HepG2 (cell line): ENCODE results near the gene WNT3A. TPM values are rescaled to one million over a fixed set of nuclear protein-coding genes. Genes with fewer than 3 reads are reported as not detected.

Experiments used
- BRF2 ChIP-seq: sonication (generic); formaldehyde crosslinking; IDR thresholded peaks from 2 replicates; pipeline ENCODE4 v1.8.1; 2022; ENCODE audit warnings: mild to moderate bottlenecking, missing genetic modification reagents
- CENPX ChIP-seq: sonication (generic); formaldehyde crosslinking; IDR thresholded peaks from 2 replicates; pipeline ENCODE4 v1.9.0; 2021; ENCODE audit warnings: mild to moderate bottlenecking, missing genetic modification reagents, moderate library complexity
- CTCF ChIP-seq: sonication (generic); formaldehyde crosslinking; IDR thresholded peaks from 2 replicates; pipeline ENCODE4 v1.5.0; 2020; ENCODE audit warnings: mild to moderate bottlenecking, missing genetic modification reagents, moderate library complexity
- EZH2 ChIP-seq: conservative IDR thresholded peaks from 2 replicates; pipeline ENCODE4 v1.6.1; 2012; ENCODE audit warnings: mild to moderate bottlenecking, low read depth, low read length, moderate library complexity
- FOXA1 ChIP-seq, 2 experiments: fragments of 450-650 bp in 1 of 2; sonication (generic) in 1 of 2; formaldehyde crosslinking in 1 of 2; IDR thresholded peaks; 2 replicates each; pipeline versions ENCODE4 v1.4.0 to v1.6.1; 2016 to 2020; ENCODE audit warnings: missing genetic modification reagents in 1 of 2
- HMG20B ChIP-seq: conservative IDR thresholded peaks from 2 replicates; pipeline ENCODE4 v1.6.1; 2016; ENCODE audit warnings: missing genetic modification reagents, missing compliant biosample characterization
- JUNB ChIP-seq: sonication (generic); formaldehyde crosslinking; IDR thresholded peaks from 2 replicates; pipeline ENCODE4 v1.8.0; 2022; ENCODE audit warnings: missing genetic modification reagents, mild to moderate bottlenecking, borderline replicate concordance
- KAT2B ChIP-seq: fragments of 150-350 bp; IDR thresholded peaks from 2 replicates; pipeline ENCODE4 v1.6.1; 2014; ENCODE audit warnings: low read depth, low read length, borderline replicate concordance
- KMT2A ChIP-seq: sonication (generic); formaldehyde crosslinking; IDR thresholded peaks from 2 replicates; pipeline ENCODE4 v1.4.0; 2020; ENCODE audit warnings: missing genetic modification reagents
- KMT2B ChIP-seq: IDR thresholded peaks from 2 replicates; pipeline ENCODE4 v1.6.1; 2016; ENCODE audit warnings: missing genetic modification reagents, missing compliant biosample characterization
- MBNL3 ChIP-seq: fragments of 250-450 bp; sonication (Bioruptor Pico); conservative IDR thresholded peaks from 2 replicates; pipeline ENCODE4 v1.8.0; 2022; ENCODE audit warnings: mild to moderate bottlenecking, inconsistent platforms
- MXD1 ChIP-seq: sonication (generic); formaldehyde crosslinking; IDR thresholded peaks from 2 replicates; pipeline ENCODE4 v1.4.0; 2020; ENCODE audit warnings: mild to moderate bottlenecking, missing genetic modification reagents
- PAWR ChIP-seq: sonication (generic); formaldehyde crosslinking; IDR thresholded peaks from 2 replicates; pipeline ENCODE4 v1.4.0; 2020; ENCODE audit warnings: missing genetic modification reagents, mild to moderate bottlenecking, borderline replicate concordance
- SKI ChIP-seq: fragments of 450-650 bp; IDR thresholded peaks from one replicate; pipeline ENCODE4 v1.6.1; 2018; ENCODE audit warnings: mild to moderate bottlenecking; ENCODE audit not compliant: partially characterized antibody
- THAP8 ChIP-seq: sonication (generic); formaldehyde crosslinking; IDR thresholded peaks from 2 replicates; pipeline ENCODE4 v1.5.1; 2020; ENCODE audit warnings: missing genetic modification reagents, mild to moderate bottlenecking, borderline replicate concordance
- XRCC5 ChIP-seq: fragments of 200-400 bp; formaldehyde crosslinking; optimal IDR thresholded peaks from 2 replicates; pipeline ENCODE3; 2017; ENCODE audit warnings: mild to moderate bottlenecking, low read length
- YEATS4 ChIP-seq: sonication (generic); formaldehyde crosslinking; IDR thresholded peaks from 2 replicates; pipeline ENCODE4 v1.4.0; 2020; ENCODE audit warnings: missing genetic modification reagents, borderline replicate concordance
- ZKSCAN8 ChIP-seq: IDR thresholded peaks from 2 replicates; pipeline ENCODE4 v1.6.1; 2016; ENCODE audit warnings: borderline replicate concordance, missing genetic modification reagents, missing compliant biosample characterization
- ZMYM4 ChIP-seq: sonication (generic); formaldehyde crosslinking; IDR thresholded peaks from 2 replicates; pipeline ENCODE4 v1.8.1; 2023; ENCODE audit warnings: mild to moderate bottlenecking, missing genetic modification reagents
- ZNF121 ChIP-seq: sonication (generic); formaldehyde crosslinking; IDR thresholded peaks from 2 replicates; pipeline ENCODE4 v1.5.0; 2020; ENCODE audit warnings: mild to moderate bottlenecking, missing genetic modification reagents
- ZNF138 ChIP-seq: sonication (generic); formaldehyde crosslinking; IDR thresholded peaks from 2 replicates; pipeline ENCODE4 v1.5.0; 2020; ENCODE audit warnings: mild to moderate bottlenecking, low read depth, missing genetic modification reagents
- ZNF180 ChIP-seq: sonication (generic); formaldehyde crosslinking; IDR thresholded peaks from 2 replicates; pipeline ENCODE4 v1.4.0; 2020; ENCODE audit warnings: low read depth, missing genetic modification reagents, borderline replicate concordance
- ZNF24 ChIP-seq: fragments of 450-650 bp; IDR thresholded peaks from 2 replicates; pipeline ENCODE4 v1.6.1; 2017; ENCODE audit warnings: antibody characterized with exemption, mild to moderate bottlenecking
- ZNF350 ChIP-seq: sonication (generic); formaldehyde crosslinking; IDR thresholded peaks from 2 replicates; pipeline ENCODE4 v1.4.0; 2020; ENCODE audit warnings: mild to moderate bottlenecking, low read depth, missing genetic modification reagents, borderline replicate concordance
- ZNF501 ChIP-seq: sonication (generic); formaldehyde crosslinking; IDR thresholded peaks from 2 replicates; pipeline ENCODE4 v1.5.1; 2020; ENCODE audit warnings: mild to moderate bottlenecking, moderate library complexity, missing genetic modification reagents
- ZNF552 ChIP-seq: sonication (generic); formaldehyde crosslinking; IDR thresholded peaks from 2 replicates; pipeline ENCODE4 v1.9.0; 2022; ENCODE audit warnings: missing genetic modification reagents, mild to moderate bottlenecking, borderline replicate concordance
- polyA plus RNA-seq, 8 experiments: library from polyadenylated mRNA; depleted of rRNA in 3 of 8; stranded (reverse) in 7 of 8; unstranded in 1 of 8; fragments of >200 nt; fragmentation: Illumina TruSeq in 4 of 8; extraction: Trizol in 4 of 8; gene quantifications; 2 replicates each; pipeline versions ENCODE4 v1.2.1 to v1.2.3, GENCODE V29; 2011 to 2016; ENCODE audit warnings: low read depth in 4 of 8, missing spikeins in 1 of 8, mixed read lengths in 1 of 8; ENCODE audit not compliant: insufficient read depth in 1 of 8
- total RNA-seq, 5 experiments: library from RNA; depleted of rRNA; stranded (reverse); fragments of >200 nt; fragmentation: Illumina TruSeq; extraction: Trizol; gene quantifications; 2 replicates each; pipeline ENCODE4 v1.2.3, GENCODE V29; 2016; ENCODE audit warnings: low read depth in 1 of 5

The WNT3A gene
- total and polyA plus RNA-seq, 2 of the 13 experiments (the other 11 are each of a cell fraction or from before 2014, with no cell fraction given), result not detected

GRCh38 chr1:228102791-228103620 lies 96.2 kb downstream of the WNT3A start, which contains the start of gene C1orf35 (continued):
- TF ChIP-seq ZNF501 (CRISPR knock-in tag) (peak; percentile 82), SKI (no peak), MBNL3 (CRISPR knock-in tag) (no peak), KMT2B (CRISPR knock-in tag) (peak; percentile 83; the same call in 1 of the 2 replicates), ZNF121 (CRISPR knock-in tag) (peak; percentile 25; the same call in 1 of the 2 replicates), ZNF350 (CRISPR knock-in tag) (peak; percentile 86), XRCC5 (peak; percentile 20), ZNF138 (0 out of 2 replicates have a peak, but pooled peaks have one; percentile 53), KAT2B (no peak), PAWR (CRISPR knock-in tag) (no peak), ZMYM4 (CRISPR knock-in tag) (peak; percentile 87), BRF2 (CRISPR knock-in tag) (no peak), MXD1 (peak; percentile 86; the same call in 1 of the 2 replicates), ZKSCAN8 (CRISPR knock-in tag) (peak; percentile 54; the same call in 1 of the 2 replicates), ZNF24 (no peak), KMT2A (0 out of 2 replicates have a peak, but pooled peaks have one; percentile 65), HMG20B (CRISPR knock-in tag) (0 out of 2 replicates have a peak, but pooled peaks have one; percentile 13), YEATS4 (CRISPR knock-in tag) (peak; percentile 90), CENPX (no peak), JUNB (CRISPR knock-in tag) (no peak), THAP8 (CRISPR knock-in tag) (no peak), FOXA1 (IDR thresholded peaks at IDR 0.05) (no peak), FOXA1 (CRISPR knock-in tag; IDR thresholded peaks at IDR 0.05) (peak; percentile 24; the same call in 1 of the 2 replicates), EZH2 (no peak), ZNF180 (CRISPR knock-in tag) (no peak), ZNF552 (CRISPR knock-in tag) (no peak), CTCF (CRISPR knock-in tag) (peak; percentile 28; the same call in 1 of the 2 replicates)
